HEK293 (cell line): ENCODE data around the gene TRMT1.

Experiments
- CTCF ChIA-PET: fragments of 350-600 bp; formaldehyde crosslinking; extraction: SDS; loops from one replicate; lab custom pipeline; 2021; ENCODE audit warnings: antibody characterized with exemption; lab: Yijun Ruan, JAX
- POLR2A ChIA-PET: fragments of 300-600 bp; formaldehyde crosslinking; extraction: SDS; loops from one replicate; lab custom pipeline; 2020; ENCODE audit warnings: antibody characterized with exemption, inconsistent platforms; lab: Yijun Ruan, JAX
- H3K27ac ChIP-seq: fragments of 200-500 bp; sonication (Bioruptor generic); 2 replicates; pipeline ENCODE4 v1.5.1; 2014; ENCODE audit warnings: low read depth, low read length, control low read depth, inconsistent platforms; ENCODE audit errors: extremely low read depth
- H3K36me3 ChIP-seq, 2 experiments: fragments of 200-500 bp in 1 of 2; sonication (Bioruptor generic) in 1 of 2; 1 replicate in 1 of 2; 2 replicates in 1 of 2; pipeline ENCODE4 v1.5.1; 2014 to 2017; ENCODE audit warnings: inconsistent platforms in 2 of 2, low read length in 2 of 2; ENCODE audit not compliant: control insufficient read depth in 2 of 2, insufficient read depth in 1 of 2
- H3K4me1 ChIP-seq: fragments of 200-500 bp; sonication (Bioruptor generic); 2 replicates; pipeline ENCODE4 v1.5.1; 2014; ENCODE audit warnings: mild to moderate bottlenecking, low read length, inconsistent platforms; ENCODE audit not compliant: control insufficient read depth, insufficient read depth
- H3K4me3 ChIP-seq: 2 replicates; pipeline ENCODE4 v1.5.1; 2011; ENCODE audit warnings: low read depth, mild to moderate bottlenecking, control low read depth, low read length, moderate library complexity
- H3K9me3 ChIP-seq: fragments of 200-500 bp; sonication (Bioruptor generic); 2 replicates; pipeline ENCODE4 v1.5.1; 2014; ENCODE audit warnings: low read depth, low read length, inconsistent platforms; ENCODE audit not compliant: control insufficient read depth, insufficient read depth
- EGR2 ChIP-seq: fragments of 450-650 bp; formaldehyde crosslinking; IDR thresholded peaks from 2 replicates; pipeline ENCODE4 v1.5.1; 2016; ENCODE audit warnings: low read depth, missing biosample characterization, missing genetic modification characterization
- GLI2 ChIP-seq: fragments of 450-650 bp; formaldehyde crosslinking; IDR thresholded peaks from 2 replicates; pipeline ENCODE4; 2017; ENCODE audit warnings: missing biosample characterization, missing genetic modification characterization, low read depth, borderline replicate concordance
- KLF10 ChIP-seq: fragments of 450-650 bp; IDR thresholded peaks from 2 replicates; pipeline ENCODE4 v1.5.1; 2018; ENCODE audit warnings: missing biosample characterization, mild to moderate bottlenecking, missing genetic modification characterization
- MYNN ChIP-seq: fragments of 450-650 bp; formaldehyde crosslinking; IDR thresholded peaks from 2 replicates; pipeline ENCODE4 v1.5.1; 2016; ENCODE audit warnings: missing biosample characterization, missing genetic modification characterization, borderline replicate concordance
- SP3 ChIP-seq: fragments of 450-650 bp; formaldehyde crosslinking; IDR thresholded peaks from 2 replicates; pipeline ENCODE4 v1.5.1; 2016; ENCODE audit warnings: missing biosample characterization, missing genetic modification characterization
- WT1 ChIP-seq: fragments of 450-650 bp; formaldehyde crosslinking; IDR thresholded peaks from 2 replicates; pipeline ENCODE4 v1.5.1; 2016; ENCODE audit warnings: missing biosample characterization, missing genetic modification characterization
- ZBTB48 ChIP-seq: fragments of 450-650 bp; formaldehyde crosslinking; IDR thresholded peaks from 2 replicates; pipeline ENCODE4 v1.5.1; 2016; ENCODE audit warnings: missing biosample characterization, missing genetic modification characterization
- ZBTB8A ChIP-seq: fragments of 450-650 bp; formaldehyde crosslinking; IDR thresholded peaks from 2 replicates; pipeline ENCODE4 v1.5.1; 2016; ENCODE audit warnings: missing biosample characterization, missing genetic modification characterization
- ZNF121 ChIP-seq: fragments of 450-650 bp; formaldehyde crosslinking; IDR thresholded peaks from 2 replicates; pipeline ENCODE4 v1.5.1; 2016; ENCODE audit warnings: missing biosample characterization, missing genetic modification characterization
- ZNF221 ChIP-seq: fragments of 450-650 bp; formaldehyde crosslinking; IDR thresholded peaks from 2 replicates; pipeline ENCODE4 v1.5.1; 2017; ENCODE audit warnings: missing biosample characterization, missing genetic modification characterization, borderline replicate concordance
- ZNF274 ChIP-seq, 2 experiments: fragments of 200-500 bp in 1 of 2; fragments of 450-650 bp in 1 of 2; sonication (Bioruptor generic) in 1 of 2; formaldehyde crosslinking in 1 of 2; IDR thresholded peaks; 2 replicates each; pipeline versions ENCODE4 v1.5.1 to v1.6.1; 2014 to 2016; ENCODE audit warnings: borderline replicate concordance in 1 of 2, inconsistent platforms in 1 of 2, low read length in 1 of 2, missing biosample characterization in 1 of 2, missing genetic modification characterization in 1 of 2
- ZNF335 ChIP-seq: fragments of 450-650 bp; formaldehyde crosslinking; conservative IDR thresholded peaks from 2 replicates; pipeline ENCODE4 v1.5.1; 2016; ENCODE audit warnings: missing biosample characterization, missing genetic modification characterization
- ZNF37A ChIP-seq: fragments of 450-650 bp; IDR thresholded peaks from 2 replicates; pipeline ENCODE4 v1.5.1; 2018; ENCODE audit warnings: missing biosample characterization, missing genetic modification characterization
- ZNF48 ChIP-seq: fragments of 450-650 bp; formaldehyde crosslinking; IDR thresholded peaks from 2 replicates; pipeline ENCODE4 v1.5.1; 2016; ENCODE audit warnings: missing biosample characterization, missing genetic modification characterization
- ZNF501 ChIP-seq: fragments of 450-650 bp; formaldehyde crosslinking; IDR thresholded peaks from 2 replicates; pipeline ENCODE4 v1.5.1; 2016; ENCODE audit warnings: missing biosample characterization, missing genetic modification characterization
- ZNF600 ChIP-seq: fragments of 450-650 bp; formaldehyde crosslinking; IDR thresholded peaks from 2 replicates; pipeline ENCODE4 v1.5.1; 2016; ENCODE audit warnings: missing biosample characterization, missing genetic modification characterization
- ZNF623 ChIP-seq: fragments of 450-650 bp; formaldehyde crosslinking; IDR thresholded peaks from 2 replicates; pipeline ENCODE4 v1.5.1; 2016; ENCODE audit warnings: missing biosample characterization, missing genetic modification characterization
- ZNF76 ChIP-seq: fragments of 450-650 bp; formaldehyde crosslinking; IDR thresholded peaks from 2 replicates; pipeline ENCODE4; 2016; ENCODE audit warnings: low read depth, missing biosample characterization, missing genetic modification characterization, borderline replicate concordance
- ZNF830 ChIP-seq: fragments of 450-650 bp; IDR thresholded peaks from 2 replicates; pipeline ENCODE4 v1.5.0; 2018; ENCODE audit warnings: missing biosample characterization, missing genetic modification characterization, low read depth, mild to moderate bottlenecking, moderate library complexity
- TF ChIP-seq, protein P1 (sequence below): fragments of 450-650 bp; formaldehyde crosslinking; IDR thresholded peaks from 2 replicates; pipeline ENCODE4 v1.5.1; 2017; ENCODE audit warnings: missing biosample characterization, missing genetic modification characterization
- TF ChIP-seq, protein P2 (sequence below): fragments of 450-650 bp; formaldehyde crosslinking; conservative IDR thresholded peaks from 2 replicates; pipeline ENCODE4 v1.5.1; 2016; ENCODE audit warnings: low read depth, missing biosample characterization, missing genetic modification characterization

Gene TRMT1

DNA sequence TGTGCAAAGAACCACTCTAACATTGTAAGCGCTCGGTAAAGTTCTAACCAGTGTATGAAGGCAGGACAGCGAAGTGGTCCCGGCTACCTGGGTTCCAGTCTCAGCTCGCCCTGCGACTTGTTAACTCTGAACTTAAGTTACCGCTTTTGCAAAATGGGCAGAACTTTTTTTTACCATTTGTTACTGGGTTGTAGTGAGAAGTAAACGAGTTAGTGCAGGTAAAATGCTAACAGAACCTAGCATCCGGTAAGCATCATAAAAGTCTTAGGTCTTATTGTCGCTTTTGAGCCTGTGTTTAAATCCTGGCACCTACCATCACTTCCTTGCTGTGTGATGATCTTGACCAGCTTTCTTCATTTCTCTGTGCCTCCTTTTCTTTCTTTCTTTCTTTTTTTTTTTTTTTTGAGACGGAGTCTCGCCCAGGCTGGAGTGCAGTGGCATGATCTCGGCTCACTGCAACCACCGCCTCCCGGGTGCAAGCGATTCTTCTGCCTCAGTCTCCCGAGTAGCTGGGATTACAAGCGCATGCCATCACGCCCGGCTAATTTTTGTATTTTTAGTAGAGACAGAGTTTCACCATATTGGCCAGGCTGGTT is 734 bp upstream of the TRMT1 start:
- Histone ChIP-seq H3K4me1 (peaks cover 7% of the 10 kb centered on the region), H3K27ac (no peak overlapping the region), H3K4me3 (peak overlapping the region; percentile 81), H3K36me3 (peaks cover 14 to 54% of the 10 kb centered on the region in 2 experiments; a peak in 2 of 3 replicates)
- POLR2A ChIA-PET, result interaction anchor here (0.7 to 4.0 kb wide), 7 partner anchors 9 to 152 kb away, joined by 3 to 48 read pairs (median 4); no protein-coding TSS in a partner anchor
- TF ChIP-seq, protein P1, sequence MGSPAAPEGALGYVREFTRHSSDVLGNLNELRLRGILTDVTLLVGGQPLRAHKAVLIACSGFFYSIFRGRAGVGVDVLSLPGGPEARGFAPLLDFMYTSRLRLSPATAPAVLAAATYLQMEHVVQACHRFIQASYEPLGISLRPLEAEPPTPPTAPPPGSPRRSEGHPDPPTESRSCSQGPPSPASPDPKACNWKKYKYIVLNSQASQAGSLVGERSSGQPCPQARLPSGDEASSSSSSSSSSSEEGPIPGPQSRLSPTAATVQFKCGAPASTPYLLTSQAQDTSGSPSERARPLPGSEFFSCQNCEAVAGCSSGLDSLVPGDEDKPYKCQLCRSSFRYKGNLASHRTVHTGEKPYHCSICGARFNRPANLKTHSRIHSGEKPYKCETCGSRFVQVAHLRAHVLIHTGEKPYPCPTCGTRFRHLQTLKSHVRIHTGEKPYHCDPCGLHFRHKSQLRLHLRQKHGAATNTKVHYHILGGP (tag by site-specific recombination), result 0 out of 2 replicates have a peak, but pooled peaks have one; percentile 31
- no peak for TF ChIP-seq ZNF48 (tag by site-specific recombination)
- TF ChIP-seq, all 188 proteins: peak for 1
- CTCF ChIA-PET, result interaction anchor here (0.6 to 2.3 kb wide), 5 partner anchors 38 to 358 kb away, joined by 3 to 13 read pairs (median 4); no protein-coding TSS in a partner anchor
- no peaks in the 10 kb centered on the region for H3K9me3 ChIP-seq

DNA sequence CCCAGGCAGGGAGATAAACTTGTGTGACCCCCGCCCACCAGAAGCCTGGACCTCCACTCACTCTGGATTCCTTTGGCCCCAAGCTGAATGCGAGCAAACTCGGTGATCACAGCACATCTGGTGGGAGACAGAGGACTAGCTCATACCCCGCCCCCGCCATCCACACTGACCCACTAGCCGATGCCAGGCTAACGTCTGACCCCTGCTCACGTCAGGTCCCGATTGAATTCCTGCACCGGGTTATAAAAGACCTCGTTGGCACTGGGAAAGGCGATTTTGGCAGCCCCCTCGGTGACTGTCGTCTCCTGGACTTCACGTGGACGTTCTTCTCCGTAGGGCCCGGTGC is 631 bp downstream of the TRMT1 start:
- peak overlapping the region; percentile 56; the same call in 1 of the 2 replicates for H3K27ac ChIP-seq
- POLR2A ChIA-PET, result interaction anchor here (0.5 kb wide), 1 partner anchor 89 kb away, joined by 3 read pairs; no protein-coding TSS in a partner anchor
- TF ChIP-seq ZNF221 (tag by site-specific recombination), result no peak
- TF ChIP-seq EGR2 (tag by site-specific recombination), result peak; percentile 28; the same call in 1 of the 2 replicates
- TF ChIP-seq ZNF830 (tag by site-specific recombination), result no peak
- TF ChIP-seq, all 188 proteins: peak for 1
- H3K36me3 ChIP-seq, result peaks cover 14 to 41% of the 10 kb centered on the region in 2 experiments; a peak in 2 of 3 replicates
- H3K9me3 ChIP-seq, result no peaks in the 10 kb centered on the region
- CTCF ChIA-PET, result interaction anchor here (1.0 to 1.5 kb wide), 4 partner anchors 21 to 97 kb away, joined by 3 to 6 read pairs (median 3); partner anchors contain the start of gene IER2
- H3K4me1 ChIP-seq, result peaks cover 7% of the 10 kb centered on the region
- H3K4me3 ChIP-seq, result peak overlapping the region; percentile 81

DNA sequence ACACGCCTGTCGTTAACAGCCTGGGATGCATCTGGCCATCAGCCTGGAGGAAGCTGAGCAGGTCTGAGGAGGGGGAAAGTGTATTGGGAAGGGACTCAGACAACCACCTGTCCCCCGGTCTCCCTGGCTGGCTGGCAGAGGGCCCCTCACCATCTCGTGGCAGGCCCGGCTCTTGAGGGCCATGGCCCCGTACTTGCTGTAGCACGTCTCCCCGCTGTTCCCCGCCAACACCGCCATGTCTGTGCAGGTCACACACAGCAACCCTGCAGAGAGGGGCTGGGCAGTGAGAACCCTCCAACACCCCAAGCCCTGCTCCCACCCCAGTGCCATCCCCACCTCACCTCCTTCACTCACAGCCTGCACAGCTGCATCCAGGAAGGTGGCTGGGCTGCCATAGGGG is 4.0 kb downstream of the TRMT1 start:
- no peaks in the 10 kb centered on the region for H3K4me1 ChIP-seq
- no peak overlapping the region for H3K4me3 ChIP-seq
- POLR2A ChIA-PET, result no interaction called here
- CTCF ChIA-PET, result interaction anchor here (0.9 kb wide), 1 partner anchor 13 kb away, joined by 3 read pairs; no protein-coding TSS in a partner anchor
- H3K9me3 ChIP-seq, result no peaks in the 10 kb centered on the region
- H3K27ac ChIP-seq, result no peak overlapping the region
- no peak for TF ChIP-seq ZNF121 (tag by site-specific recombination)
- TF ChIP-seq ZBTB48, result no peak
- TF ChIP-seq ZNF501 (tag by site-specific recombination), result no peak
- TF ChIP-seq KLF10, result no peak
- no peak for TF ChIP-seq ZNF335 (tag by site-specific recombination)
- no peak for TF ChIP-seq ZBTB8A (tag by site-specific recombination)
- no peak for TF ChIP-seq ZNF274 (IDR thresholded peaks at IDR 0.05; ENCODE audit: low read length)
- TF ChIP-seq ZNF274 (tag by site-specific recombination; IDR thresholded peaks at IDR 0.05; ENCODE audit: borderline replicate concordance), result no peak
- no peak for TF ChIP-seq ZNF600 (tag by site-specific recombination)
- TF ChIP-seq ZNF76 (tag by site-specific recombination), result no peak
- no peak for TF ChIP-seq GLI2 (tag by site-specific recombination)
- H3K36me3 ChIP-seq, result peaks cover 14 to 48% of the 10 kb centered on the region in 2 experiments; a peak in 2 of 3 replicates

DNA sequence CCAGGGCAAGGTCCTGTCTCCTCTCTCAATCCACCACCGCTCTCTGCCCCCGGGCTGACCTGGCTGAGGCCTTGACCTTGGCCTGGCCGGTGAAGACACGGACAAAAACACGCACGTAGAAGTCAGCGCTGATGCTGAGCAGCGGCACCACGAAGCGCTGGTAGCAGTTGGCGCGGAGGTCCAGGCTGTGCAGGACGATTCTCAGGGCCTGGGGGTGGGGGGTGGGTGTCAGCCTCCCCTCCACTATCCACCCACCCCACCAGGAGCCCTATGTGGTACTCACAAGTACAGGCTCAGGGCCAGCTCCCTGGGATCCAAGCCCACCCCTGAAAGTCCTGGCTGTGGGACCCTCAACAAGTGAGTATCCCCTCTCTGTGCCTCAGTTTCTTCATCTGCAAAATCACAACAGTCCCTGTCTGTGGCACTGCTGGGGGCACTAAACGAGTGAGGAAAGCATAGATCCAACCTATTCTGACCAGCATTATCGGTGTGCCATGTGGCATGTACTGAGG is 6.4 kb downstream of the TRMT1 start:
- H3K4me3 ChIP-seq, result no peak overlapping the region
- POLR2A ChIA-PET, result no interaction called here
- peaks cover 14 to 56% of the 10 kb centered on the region in 2 experiments; a peak in 2 of 3 replicates for H3K36me3 ChIP-seq
- H3K4me1 ChIP-seq, result no peaks in the 10 kb centered on the region
- no peaks in the 10 kb centered on the region for H3K9me3 ChIP-seq
- H3K27ac ChIP-seq, result no peak overlapping the region
- CTCF ChIA-PET, result interaction anchor here (0.6 kb wide), 1 partner anchor 144 kb away, joined by 4 read pairs; no protein-coding TSS in a partner anchor
- no peak for TF ChIP-seq SP3 (tag by site-specific recombination)
- TF ChIP-seq WT1 (tag by site-specific recombination), result no peak
- no peak for TF ChIP-seq ZNF623 (tag by site-specific recombination)
- no peak for TF ChIP-seq ZNF37A (tag by site-specific recombination)
- TF ChIP-seq, protein P2, sequence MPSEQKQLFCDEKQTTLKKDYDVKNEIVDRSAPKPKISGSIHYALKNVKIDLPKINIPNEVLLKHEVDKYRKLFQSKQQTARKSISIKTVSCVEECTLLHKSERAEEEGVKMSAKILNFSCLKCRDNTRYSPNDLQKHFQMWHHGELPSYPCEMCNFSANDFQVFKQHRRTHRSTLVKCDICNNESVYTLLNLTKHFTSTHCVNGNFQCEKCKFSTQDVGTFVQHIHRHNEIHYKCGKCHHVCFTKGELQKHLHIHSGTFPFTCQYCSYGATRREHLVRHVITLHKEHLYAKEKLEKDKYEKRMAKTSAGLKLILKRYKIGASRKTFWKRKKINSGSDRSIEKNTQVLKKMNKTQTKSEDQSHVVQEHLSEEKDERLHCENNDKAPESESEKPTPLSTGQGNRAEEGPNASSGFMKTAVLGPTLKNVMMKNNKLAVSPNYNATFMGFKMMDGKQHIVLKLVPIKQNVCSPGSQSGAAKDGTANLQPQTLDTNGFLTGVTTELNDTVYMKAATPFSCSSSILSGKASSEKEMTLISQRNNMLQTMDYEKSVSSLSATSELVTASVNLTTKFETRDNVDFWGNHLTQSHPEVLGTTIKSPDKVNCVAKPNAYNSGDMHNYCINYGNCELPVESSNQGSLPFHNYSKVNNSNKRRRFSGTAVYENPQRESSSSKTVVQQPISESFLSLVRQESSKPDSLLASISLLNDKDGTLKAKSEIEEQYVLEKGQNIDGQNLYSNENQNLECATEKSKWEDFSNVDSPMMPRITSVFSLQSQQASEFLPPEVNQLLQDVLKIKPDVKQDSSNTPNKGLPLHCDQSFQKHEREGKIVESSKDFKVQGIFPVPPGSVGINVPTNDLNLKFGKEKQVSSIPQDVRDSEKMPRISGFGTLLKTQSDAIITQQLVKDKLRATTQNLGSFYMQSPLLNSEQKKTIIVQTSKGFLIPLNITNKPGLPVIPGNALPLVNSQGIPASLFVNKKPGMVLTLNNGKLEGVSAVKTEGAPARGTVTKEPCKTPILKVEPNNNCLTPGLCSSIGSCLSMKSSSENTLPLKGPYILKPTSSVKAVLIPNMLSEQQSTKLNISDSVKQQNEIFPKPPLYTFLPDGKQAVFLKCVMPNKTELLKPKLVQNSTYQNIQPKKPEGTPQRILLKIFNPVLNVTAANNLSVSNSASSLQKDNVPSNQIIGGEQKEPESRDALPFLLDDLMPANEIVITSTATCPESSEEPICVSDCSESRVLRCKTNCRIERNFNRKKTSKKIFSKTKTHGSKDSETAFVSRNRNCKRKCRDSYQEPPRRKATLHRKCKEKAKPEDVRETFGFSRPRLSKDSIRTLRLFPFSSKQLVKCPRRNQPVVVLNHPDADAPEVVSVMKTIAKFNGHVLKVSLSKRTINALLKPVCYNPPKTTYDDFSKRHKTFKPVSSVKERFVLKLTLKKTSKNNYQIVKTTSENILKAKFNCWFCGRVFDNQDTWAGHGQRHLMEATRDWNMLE (tag by site-specific recombination), result no peak
- TF ChIP-seq MYNN (tag by site-specific recombination), result no peak
